Fibroblast of the aortic adventitia (primary cell): Measurements from ENCODE around the gene TMEM203. TPM values are rescaled to one million over a fixed set of nuclear protein-coding genes. Genes with fewer than 3 reads are reported as not detected.
A peak's percentile ranks its signal among the peaks of the same experiment; 100 is the strongest.

ENCODE experiments used
- DNase-seq: peaks from one replicate; pipeline ENCODE4 v3.0.0-alpha.2; 2010; ENCODE audit warnings: low read depth
- H3K4me3 ChIP-seq: 2 replicates; pipeline ENCODE4 v1.5.1; 2011; ENCODE audit warnings: low read depth, mild to moderate bottlenecking, control low read depth, low read length, moderate library complexity
- CTCF ChIP-seq: IDR thresholded peaks from 2 replicates; pipeline ENCODE4 v1.5.1; 2011; ENCODE audit warnings: mild to moderate bottlenecking, low read length, control low read depth, inconsistent platforms; ENCODE audit not compliant: insufficient read depth
- total RNA-seq: library from RNA; depleted of rRNA; stranded (reverse); fragments of >200 nt; gene quantifications from 2 replicates; pipeline ENCODE4 v1.2.3, GENCODE V29; 2012; ENCODE audit warnings: low replicate concordance

Gene TMEM203
- total RNA-seq, 1 donor = 32.3 TPM

GRCh38 chr9:137191691-137192447, 13.6 kb downstream of the TMEM203 start:
- no peak overlapping the region for H3K4me3 ChIP-seq
- no peak for TF ChIP-seq CTCF
- DNase-seq = no peak

- TF ChIP-seq CTCF = no peak
- no peak for DNase-seq
- H3K4me3 ChIP-seq = no peak overlapping the region
These were observed 14.2 kb downstream of the TMEM203 start for GRCh38 chr9:137191245-137191644.

GRCh38 chr9:137190315-137190856, 15.1 kb downstream of the TMEM203 start:
- DNase-seq = no peak
- TF ChIP-seq CTCF = no peak
- H3K4me3 ChIP-seq = peak overlapping the region; percentile 96

GRCh38 chr9:137189297-137190295, 15.9 kb downstream of the TMEM203 start:
- H3K4me3 ChIP-seq = peak overlapping the region; percentile 96
- no peak for TF ChIP-seq CTCF
- DNase-seq = no peak

DNA sequence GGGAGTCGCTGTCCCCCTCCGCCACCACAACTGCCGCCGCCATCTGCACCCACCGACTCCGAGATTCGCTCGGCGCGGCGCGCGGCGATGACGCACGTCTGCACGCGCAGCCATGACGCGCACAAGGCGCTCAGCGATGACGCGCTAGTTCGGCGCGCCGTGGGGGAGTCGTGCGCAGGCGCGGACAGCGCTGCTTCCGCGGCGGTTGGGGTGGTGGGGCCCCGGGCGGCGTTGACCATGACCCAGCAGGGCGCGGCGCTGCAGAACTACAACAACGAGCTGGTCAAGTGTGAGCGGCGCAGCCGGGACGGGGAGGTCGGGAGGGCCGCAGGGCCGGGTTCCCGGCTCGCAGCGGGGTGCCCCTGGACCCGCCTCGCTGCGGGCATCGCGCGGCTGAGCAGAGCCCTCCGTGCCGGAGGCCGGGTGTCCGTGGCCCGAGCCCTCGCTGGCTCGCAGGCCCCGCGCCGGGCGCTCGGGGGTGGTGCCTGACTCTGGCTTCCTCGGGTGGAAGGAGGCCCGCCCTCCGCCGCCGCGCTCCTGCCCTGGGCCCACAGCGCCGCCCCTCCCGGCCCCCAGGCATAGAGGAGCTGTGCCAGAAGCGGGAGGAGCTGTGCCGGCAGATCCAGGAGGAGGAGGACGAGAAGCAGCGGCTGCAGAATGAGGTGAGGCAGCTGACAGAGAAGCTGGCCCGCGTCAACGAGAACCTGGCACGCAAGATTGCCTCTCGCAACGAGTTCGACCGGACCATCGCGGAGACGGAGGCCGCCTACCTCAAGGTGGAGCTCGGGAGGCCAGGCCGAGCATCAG, 16.8 kb downstream of the TMEM203 start, which contains the start of the genes ANAPC2 and SSNA1:
ANAPC2 (minus strand) TSS at position 71 of the 807 bp plus-strand sequence; CDS start at position 43, 28 bp downstream.
SSNA1 (plus strand) TSS at position 187 of the 807 bp plus-strand sequence; CDS start at position 238, 51 bp downstream.
- peak; percentile 56 for TF ChIP-seq CTCF
- H3K4me3 ChIP-seq = peak within 1 kb of the TSS; percentile 96
- DNase-seq = peak; percentile 93

- TF ChIP-seq CTCF = no peak
- DNase-seq = no peak
- H3K4me3 ChIP-seq = peak overlapping the region; percentile 96
These were observed 17.4 kb downstream of the TMEM203 start for GRCh38 chr9:137188086-137188489.
